Measurements from ENCODE around the gene BDH1. TPM values are rescaled to one million over a fixed set of nuclear protein-coding genes. Genes with fewer than 3 reads are reported as not detected.

Gene BDH1
- total RNA-seq, 1 donor from 2014 or later: not detected

DNA sequence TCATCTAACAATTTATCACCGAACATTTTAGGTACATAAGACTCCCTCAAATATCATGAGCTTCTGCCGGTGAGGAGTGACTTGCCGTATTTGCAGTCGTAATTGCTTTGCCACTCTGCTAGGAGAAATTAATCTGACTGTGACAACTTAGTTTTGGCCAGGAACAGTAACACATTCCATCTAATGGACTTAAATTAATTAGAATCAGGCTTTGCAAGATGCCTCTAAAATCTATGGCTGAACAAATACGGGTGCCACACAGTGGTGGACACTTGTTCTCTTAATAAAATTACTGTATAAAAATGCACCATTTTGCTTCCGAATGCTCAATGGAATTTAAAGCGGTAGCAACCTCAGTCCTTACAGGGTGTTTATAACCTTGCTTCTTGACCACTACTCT is 27.6 kb upstream of the BDH1 start:
- H3K36me3 ChIP-seq: no peaks in the 10 kb centered on the region
- no peak for DNase-seq (ENCODE audit: low spot score in 2 of 2)
- no peak overlapping the region for H3K4me3 ChIP-seq
- intact Hi-C loops (cut with DNase I): no loop called here
- H3K27ac ChIP-seq: no peak overlapping the region
- H3K27me3 ChIP-seq: no peaks in the 10 kb centered on the region
- TF ChIP-seq, protein P1, sequence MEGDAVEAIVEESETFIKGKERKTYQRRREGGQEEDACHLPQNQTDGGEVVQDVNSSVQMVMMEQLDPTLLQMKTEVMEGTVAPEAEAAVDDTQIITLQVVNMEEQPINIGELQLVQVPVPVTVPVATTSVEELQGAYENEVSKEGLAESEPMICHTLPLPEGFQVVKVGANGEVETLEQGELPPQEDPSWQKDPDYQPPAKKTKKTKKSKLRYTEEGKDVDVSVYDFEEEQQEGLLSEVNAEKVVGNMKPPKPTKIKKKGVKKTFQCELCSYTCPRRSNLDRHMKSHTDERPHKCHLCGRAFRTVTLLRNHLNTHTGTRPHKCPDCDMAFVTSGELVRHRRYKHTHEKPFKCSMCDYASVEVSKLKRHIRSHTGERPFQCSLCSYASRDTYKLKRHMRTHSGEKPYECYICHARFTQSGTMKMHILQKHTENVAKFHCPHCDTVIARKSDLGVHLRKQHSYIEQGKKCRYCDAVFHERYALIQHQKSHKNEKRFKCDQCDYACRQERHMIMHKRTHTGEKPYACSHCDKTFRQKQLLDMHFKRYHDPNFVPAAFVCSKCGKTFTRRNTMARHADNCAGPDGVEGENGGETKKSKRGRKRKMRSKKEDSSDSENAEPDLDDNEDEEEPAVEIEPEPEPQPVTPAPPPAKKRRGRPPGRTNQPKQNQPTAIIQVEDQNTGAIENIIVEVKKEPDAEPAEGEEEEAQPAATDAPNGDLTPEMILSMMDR (IDR thresholded peaks at IDR 0.05): no peak
- no peaks in the 10 kb centered on the region for H3K9me3 ChIP-seq
- no peaks in the 10 kb centered on the region for H3K4me1 ChIP-seq

DNA sequence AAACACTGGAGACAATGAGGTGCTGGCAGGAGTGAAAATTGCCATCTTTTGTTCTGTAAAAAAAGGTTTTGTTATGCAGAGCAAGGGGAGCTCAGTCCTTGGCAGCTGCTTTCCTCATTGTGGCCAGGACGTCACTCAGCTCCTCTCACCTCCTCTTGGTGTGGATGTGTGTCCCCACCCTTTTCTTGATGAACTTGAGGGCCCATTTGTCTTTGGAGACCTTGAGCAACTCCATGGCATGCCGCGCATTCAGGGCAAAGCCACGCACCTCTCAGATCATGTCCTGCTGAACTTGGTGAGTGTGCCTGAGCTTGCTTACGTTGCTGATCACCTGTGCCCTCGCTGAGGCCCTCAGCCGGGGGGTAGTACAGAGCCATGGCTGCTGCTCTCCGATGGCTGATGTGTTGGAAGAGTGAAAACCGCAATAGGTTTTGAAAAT is 24.5 kb upstream of the BDH1 start:
- Histone ChIP-seq H3K27ac (no peak overlapping the region), H3K27me3 (no peaks in the 10 kb centered on the region), H3K4me3 (no peak overlapping the region), H3K36me3 (no peaks in the 10 kb centered on the region), H3K4me1 (no peaks in the 10 kb centered on the region), H3K9me3 (no peaks in the 10 kb centered on the region)
- no peak for DNase-seq (ENCODE audit: low spot score in 2 of 2)
- intact Hi-C loops (cut with DNase I): no loop called here
- TF ChIP-seq, protein P1 (IDR thresholded peaks at IDR 0.05): no peak

DNA sequence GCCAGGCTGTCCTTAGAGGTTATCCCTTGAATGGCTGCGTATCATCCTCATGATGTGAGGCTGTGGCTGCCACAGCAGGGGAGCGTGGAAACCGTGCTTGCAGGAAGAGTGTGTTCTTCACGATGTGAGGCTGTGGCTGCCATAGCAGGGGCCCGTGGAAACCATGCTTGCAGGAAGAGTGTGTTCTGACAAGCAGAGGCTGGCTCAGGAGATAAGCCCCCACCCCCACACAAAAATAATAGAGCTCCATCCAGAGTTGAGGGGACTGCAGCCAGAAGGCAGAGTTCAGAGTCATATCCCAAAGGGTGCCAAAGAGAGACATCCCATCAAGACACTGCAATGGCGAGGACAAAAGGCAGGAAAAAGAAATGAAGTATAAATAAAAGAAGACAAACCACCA is 22.6 kb upstream of the BDH1 start:
- no peak overlapping the region for H3K4me3 ChIP-seq
- intact Hi-C loops (cut with DNase I): no loop called here

DNA sequence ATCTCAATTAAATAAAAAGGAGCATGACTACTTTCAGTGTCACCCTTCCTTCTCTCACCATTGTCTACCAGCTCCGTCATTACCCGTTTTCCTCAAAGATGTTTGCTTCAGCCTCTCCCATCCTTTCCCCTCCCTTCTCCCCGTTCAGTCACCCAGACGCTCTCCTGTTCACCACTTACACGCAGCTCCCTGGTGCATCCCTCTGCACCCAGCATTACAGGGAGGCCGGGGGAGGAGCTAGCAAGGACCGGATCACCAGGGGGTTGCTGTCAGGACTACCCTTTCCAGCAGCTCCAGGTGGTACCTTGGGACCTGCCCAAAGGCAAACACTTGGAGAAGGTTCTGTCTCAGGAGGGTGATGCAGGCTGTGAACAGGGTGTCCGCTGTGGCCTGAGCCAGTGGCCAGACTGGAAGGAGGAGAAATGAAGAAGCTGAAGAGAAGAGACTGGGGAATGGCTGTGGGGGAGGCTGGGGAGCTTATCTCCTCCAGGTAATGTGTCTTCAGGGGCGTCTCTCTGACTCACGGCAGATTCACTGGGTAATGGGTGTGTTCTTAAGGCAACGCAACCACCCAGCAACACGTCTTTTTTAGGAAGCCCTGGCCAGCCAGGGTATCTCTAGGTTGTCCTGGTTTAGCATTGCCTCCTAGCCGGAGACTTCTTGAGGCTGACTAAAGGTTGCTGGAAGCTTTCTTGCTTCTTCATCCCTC is 21.8 kb upstream of the BDH1 start:
- Histone ChIP-seq H3K9me3 (no peaks in the 10 kb centered on the region), H3K4me1 (no peaks in the 10 kb centered on the region), H3K4me3 (no peak overlapping the region), H3K27ac (no peak overlapping the region), H3K27me3 (no peaks in the 10 kb centered on the region), H3K36me3 (no peaks in the 10 kb centered on the region)
- TF ChIP-seq, protein P1 (IDR thresholded peaks at IDR 0.05): no peak
- DNase-seq (ENCODE audit: low spot score in 2 of 2): no peak
- intact Hi-C loops (cut with DNase I): no loop called here

More for the DNA sequence above, 22.6 kb upstream of the BDH1 start:
- Histone ChIP-seq H3K27me3 (no peaks in the 10 kb centered on the region), H3K4me1 (no peaks in the 10 kb centered on the region), H3K9me3 (no peaks in the 10 kb centered on the region), H3K36me3 (no peaks in the 10 kb centered on the region), H3K27ac (no peak overlapping the region)
- no peak for DNase-seq (ENCODE audit: low spot score in 2 of 2)
- TF ChIP-seq, protein P1 (IDR thresholded peaks at IDR 0.05): no peak

DNA sequence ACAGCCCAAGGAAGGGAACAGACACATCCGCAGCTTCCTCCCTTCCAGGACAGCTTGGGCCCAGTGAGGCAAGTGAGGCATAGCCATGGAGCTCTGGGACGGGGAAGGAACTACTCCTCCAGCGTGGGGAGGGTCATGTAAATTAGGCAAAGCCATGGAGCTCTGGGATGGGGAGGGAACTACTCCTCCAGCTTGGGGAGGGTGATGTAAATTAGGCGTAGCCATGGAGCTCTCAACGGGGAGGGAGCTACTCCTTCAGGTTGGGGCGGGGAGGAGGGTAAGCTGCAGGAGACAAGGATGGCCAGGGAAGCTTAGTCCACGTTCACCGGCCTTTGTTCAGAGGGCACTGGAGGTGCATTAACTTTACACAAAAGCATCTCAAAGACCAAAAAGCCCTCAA is 21.1 kb upstream of the BDH1 start:
- Histone ChIP-seq H3K27me3 (no peaks in the 10 kb centered on the region), H3K4me1 (no peaks in the 10 kb centered on the region), H3K9me3 (no peaks in the 10 kb centered on the region), H3K36me3 (no peaks in the 10 kb centered on the region), H3K4me3 (no peak overlapping the region), H3K27ac (no peak overlapping the region)
- TF ChIP-seq, protein P1 (IDR thresholded peaks at IDR 0.05): no peak
- DNase-seq (ENCODE audit: low spot score in 2 of 2): no peak
- intact Hi-C loops (cut with DNase I): no loop called here
